GM19397 (cell line): Measurements from ENCODE around the gene MYO1B.
"Not testable (repeated sequence)": the region's sequence is repeated elsewhere in the genome, so short reads cannot be mapped to it uniquely, and the experiment has no call there.

Experiments used
- ATAC-seq: cut with Tn5 transposase; IDR thresholded peaks from one replicate; pipeline ENCODE4 v1.9.1; 2021; ENCODE audit warnings: mild to moderate bottlenecking, moderate library complexity; ENCODE audit not compliant: unreplicated experiment

Gene MYO1B

GRCh38 chr2:191441496-191442214 lies 196.5 kb downstream of the MYO1B start:
- no peak for ATAC-seq

DNA sequence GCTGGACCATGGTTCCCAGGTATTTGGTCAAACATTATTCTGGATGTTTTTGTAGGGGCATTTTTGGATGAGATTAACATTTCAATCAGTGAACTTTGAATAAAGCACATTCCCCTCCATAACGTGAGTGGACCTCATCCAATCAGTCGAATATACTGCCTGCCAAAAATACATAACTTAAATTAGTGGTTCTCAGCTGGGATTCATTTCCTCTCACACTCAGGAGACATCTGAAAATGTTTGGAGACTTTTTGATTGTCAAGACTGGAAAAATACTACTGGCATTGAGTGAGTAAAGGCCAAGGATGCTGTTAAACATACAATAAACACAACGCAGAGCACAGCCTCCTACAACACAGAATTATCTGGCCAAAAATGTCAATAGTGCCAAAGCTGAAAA lies 198.2 kb downstream of the MYO1B start:
- no peak for ATAC-seq

DNA sequence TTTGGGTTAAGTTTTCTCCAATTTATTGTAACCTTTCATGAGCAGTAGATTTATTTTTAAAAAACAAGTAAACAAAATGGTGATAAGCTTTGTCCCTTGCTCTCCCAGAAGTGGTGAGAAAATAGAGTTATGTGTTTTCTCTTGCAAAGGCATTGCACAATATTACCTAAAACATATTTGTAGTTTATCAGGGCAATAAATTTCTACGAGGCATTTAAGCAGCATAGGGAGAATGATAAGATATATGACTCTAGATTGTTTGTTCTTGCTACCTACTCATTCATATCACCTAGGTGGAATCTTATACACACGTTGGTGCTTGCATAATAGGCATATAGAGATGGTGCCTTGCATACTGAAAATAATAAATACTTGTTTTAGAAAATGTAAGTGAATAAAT lies 201.7 kb downstream of the MYO1B start:
- no peak for ATAC-seq

DNA sequence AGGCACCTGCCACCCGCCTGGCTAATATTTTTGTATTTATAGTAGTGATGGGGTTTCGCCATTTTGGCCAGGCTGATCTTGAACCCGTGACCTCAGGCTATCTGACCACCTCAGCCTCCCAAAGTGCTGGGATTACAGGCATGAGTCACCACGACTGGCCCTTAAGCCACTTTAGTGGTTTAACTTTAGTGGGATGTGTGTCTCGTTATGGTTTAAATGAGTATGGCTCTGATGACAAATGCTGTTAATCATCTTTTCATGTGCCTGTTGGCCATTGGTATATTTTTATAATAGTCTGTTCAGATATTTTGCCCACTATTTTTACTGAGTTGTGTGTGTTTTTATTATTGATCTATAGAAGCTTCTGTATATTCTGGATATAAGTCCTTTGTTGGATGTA lies 205.9 kb downstream of the MYO1B start:
- ATAC-seq, result no peak

GRCh38 chr2:191452065-191452464 lies 206.9 kb downstream of the MYO1B start:
- no peak for ATAC-seq

DNA sequence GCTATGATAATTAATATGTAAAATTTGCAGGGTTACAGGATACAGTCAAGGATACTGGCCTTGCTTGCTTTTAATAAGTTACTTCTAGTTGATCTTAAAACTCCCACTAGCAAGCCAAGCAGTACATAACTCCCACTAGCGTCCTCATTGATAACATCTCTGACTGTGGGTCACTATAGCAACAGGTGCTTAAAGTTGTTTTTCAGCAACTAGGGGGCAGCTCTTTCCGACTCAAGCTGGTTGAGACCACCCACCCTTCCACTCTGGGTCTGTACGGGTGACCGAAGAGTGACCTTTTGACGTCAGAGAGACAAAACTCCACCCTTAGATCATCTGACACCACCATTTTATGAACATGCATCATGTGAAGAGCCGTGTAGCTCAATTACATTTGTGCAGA lies 208.6 kb downstream of the MYO1B start:
- no peak for ATAC-seq

- not testable (repeated sequence) for ATAC-seq
Measured at GRCh38 chr2:191456506-191456905, 211.3 kb downstream of the MYO1B start.

GRCh38 chr2:191459158-191459557 lies 214.0 kb downstream of the MYO1B start:
- no peak for ATAC-seq

DNA sequence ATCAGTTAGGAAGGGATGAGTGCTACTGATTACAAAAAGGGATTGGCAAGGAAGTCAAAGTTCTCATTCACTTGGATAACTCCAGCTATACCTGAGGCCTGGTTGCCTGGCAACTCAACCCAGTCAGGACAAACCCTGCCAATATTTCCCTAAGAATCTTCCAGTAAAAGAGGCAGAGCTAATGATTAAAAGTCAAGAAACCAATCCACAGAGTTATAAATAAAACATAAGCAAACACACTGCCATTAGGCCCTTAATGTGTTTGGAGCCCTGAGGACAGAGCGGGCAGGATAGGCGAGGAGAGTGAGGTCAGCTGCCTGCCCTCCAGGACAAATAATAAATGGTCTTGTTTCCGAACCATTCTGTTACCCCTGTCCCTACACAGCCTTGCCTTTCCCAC lies 217.2 kb downstream of the MYO1B start:
- no peak for ATAC-seq

GRCh38 chr2:191463790-191464189 lies 218.6 kb downstream of the MYO1B start:
- no peak for ATAC-seq

GRCh38 chr2:191465766-191466420 lies 220.7 kb downstream of the MYO1B start:
- no peak for ATAC-seq

DNA sequence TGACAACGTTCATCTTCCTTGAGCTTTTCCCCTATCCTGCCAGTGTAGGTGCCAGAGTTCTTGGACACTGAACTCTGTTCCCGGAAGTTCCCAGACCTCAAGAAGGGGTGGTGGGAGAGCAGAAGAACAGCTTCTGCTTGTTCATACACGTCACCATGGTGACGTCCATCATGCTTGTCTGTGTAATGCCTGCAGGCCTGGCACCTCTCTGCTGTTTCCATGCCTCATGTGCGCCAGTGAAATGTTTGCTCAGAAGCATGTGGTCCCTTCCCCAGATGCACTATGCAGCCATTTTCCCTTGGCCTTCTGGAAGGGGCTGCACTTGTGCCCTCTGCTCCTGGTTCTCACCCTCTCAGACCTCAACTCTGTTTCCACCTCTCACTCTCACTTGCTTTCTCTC lies 221.9 kb downstream of the MYO1B start:
- ATAC-seq, result no peak

GRCh38 chr2:191470306-191470705 lies 225.1 kb downstream of the MYO1B start:
- no peak for ATAC-seq

- no peak for ATAC-seq
Measured at GRCh38 chr2:191474464-191474863, 229.3 kb downstream of the MYO1B start.
